Measurements from ENCODE around the gene SPN. TPM values are rescaled to one million over a fixed set of nuclear protein-coding genes. Genes with fewer than 3 reads are reported as not detected.
A peak's percentile ranks its signal among the peaks of the same experiment; 100 is the strongest.

The SPN gene
- total and polyA plus RNA-seq, 9 of the 15 experiments (the other 6 are each of a cell fraction or from before 2014, with no cell fraction given): 24.3 to 225 (median 79.4) TPM

- TF ChIP-seq THAP12 (CRISPR knock-in tag; IDR thresholded peaks at IDR 0.05) (0 out of 2 replicates have a peak, but pooled peaks have one; percentile 52), ZNF41 (CRISPR knock-in tag; conservative IDR thresholded peaks at IDR 0.05) (peak; percentile 66; the same call in 1 of the 2 replicates), HDAC8 (tag; IDR thresholded peaks at IDR 0.05) (peak; percentile 78; the same call in 1 of the 2 replicates), TAF7 (tag; IDR thresholded peaks at IDR 0.05) (peak; percentile 39; the same call in 1 of the 2 replicates), MYC (IDR thresholded peaks at IDR 0.05; ENCODE audit: low read depth, low read length) (peak; percentile 52; the same call in 1 of the 2 replicates), MYC (CRISPR knock-in tag; IDR thresholded peaks at IDR 0.05; ENCODE audit: borderline replicate concordance, low read depth) (0 out of 2 replicates have a peak, but pooled peaks have one; percentile 49), SMAD3 (CRISPR knock-in tag; conservative IDR thresholded peaks at IDR 0.05) (peak; percentile 77), MAZ (CRISPR knock-in tag; conservative IDR thresholded peaks at IDR 0.05 in 1 of 2, IDR thresholded peaks at IDR 0.05 in 1 of 2) (peak in 1 of 2 experiments; percentile 45; a peak in 1 of 4 replicates), TRIM24 (IDR thresholded peaks at IDR 0.05) (0 out of 4 replicates have a peak, but pooled peaks of 1 of the 2 experiments have one; percentile 23), HDAC1 (IDR thresholded peaks at IDR 0.05) (peak in 1 of 2 experiments; percentile 37; a peak in 1 of 4 replicates), RBFOX2 (IDR thresholded peaks at IDR 0.05; ENCODE audit: low read depth, low read length) (peak; percentile 69), POLR2A (conservative IDR thresholded peaks at IDR 0.05) (peak; percentile 58), ELF4 (CRISPR knock-in tag; IDR thresholded peaks at IDR 0.05) (peak; percentile 8; the same call in 1 of the 2 replicates), L3MBTL2 (IDR thresholded peaks at IDR 0.05) (peak; percentile 87), SMARCA4 (IDR thresholded peaks at IDR 0.05) (peak; percentile 71)
These were observed 40.3 kb upstream of the SPN start (continued) for GRCh38 chr16:29622738-29623137.
